Karpas-422 (cell line): ENCODE measurements around the gene HDAC9. TPM values are rescaled to one million over a fixed set of nuclear protein-coding genes. Genes with fewer than 3 reads are reported as not detected.

ENCODE experiments used
- DNase-seq: peaks from one replicate; pipeline ENCODE4 v3.0.0-alpha.2; 2015
- H2AFZ ChIP-seq: fragments of 200-600 bp; sonication (generic); 2 replicates; pipeline ENCODE4 v1.6.1; 2014; ENCODE audit warnings: antibody characterized with exemption, low read length, mixed read lengths
- H3K27ac ChIP-seq: fragments of 200-600 bp; sonication (generic); 2 replicates; pipeline ENCODE4 v1.5.1; 2014; ENCODE audit warnings: mild to moderate bottlenecking, low read length, moderate library complexity
- H3K27me3 ChIP-seq: fragments of 200-600 bp; sonication (generic); 2 replicates; pipeline ENCODE4 v1.6.1; 2014; ENCODE audit warnings: low read length, mixed read lengths
- H3K36me3 ChIP-seq: fragments of 200-600 bp; sonication (generic); 2 replicates; pipeline ENCODE4 v1.6.1; 2014; ENCODE audit warnings: low read length, mixed read lengths; ENCODE audit not compliant: insufficient read depth
- H3K4me1 ChIP-seq: fragments of 200-600 bp; sonication (generic); 2 replicates; pipeline ENCODE4 v1.6.1; 2014; ENCODE audit warnings: mild to moderate bottlenecking, low read length, mixed read lengths
- H3K4me2 ChIP-seq: fragments of 200-600 bp; sonication (generic); 2 replicates; pipeline ENCODE4 v1.6.1; 2014; ENCODE audit warnings: low read length, low read depth, mild to moderate bottlenecking; ENCODE audit not compliant: poor library complexity, severe bottlenecking
- H3K4me3 ChIP-seq: fragments of 200-600 bp; sonication (generic); 2 replicates; pipeline ENCODE4 v1.5.1; 2014; ENCODE audit warnings: mild to moderate bottlenecking, antibody characterized with exemption, low read length, mixed read lengths
- H3K79me2 ChIP-seq: fragments of 200-600 bp; sonication (generic); 2 replicates; pipeline ENCODE4 v1.6.1; 2014; ENCODE audit warnings: mild to moderate bottlenecking, low read length, mixed read lengths
- H3K9ac ChIP-seq: fragments of 200-600 bp; sonication (generic); 2 replicates; pipeline ENCODE4 v1.6.0; 2014; ENCODE audit warnings: low read length
- H3K9me2 ChIP-seq: fragments of 200-600 bp; sonication (generic), shearing (Covaris generic); replicated peaks from 2 replicates; pipeline ENCODE4 v1.6.0; 2014; ENCODE audit warnings: mild to moderate bottlenecking, low read length, moderate library complexity; ENCODE audit not compliant: insufficient read depth
- H3K9me3 ChIP-seq: fragments of 300-700, 200-600 bp; sonication (generic); 2 replicates; pipeline ENCODE4 v1.6.1; 2014; ENCODE audit warnings: low read length, mixed read lengths
- H4K20me1 ChIP-seq: fragments of 200-600 bp; sonication (generic); 2 replicates; pipeline ENCODE4 v1.6.1; 2014; ENCODE audit warnings: mild to moderate bottlenecking, antibody characterized with exemption, low read length, low read depth; ENCODE audit not compliant: insufficient read depth
- total RNA-seq: library from RNA; depleted of rRNA; stranded (reverse); fragments of >200 nt; shearing (Covaris generic); gene quantifications from 2 replicates; pipeline ENCODE4 v1.2.3, GENCODE V29; 2014; ENCODE audit warnings: low replicate concordance

The HDAC9 gene
- total RNA-seq, 1 experiment from 2014 or later, result 5.2 TPM

DNA sequence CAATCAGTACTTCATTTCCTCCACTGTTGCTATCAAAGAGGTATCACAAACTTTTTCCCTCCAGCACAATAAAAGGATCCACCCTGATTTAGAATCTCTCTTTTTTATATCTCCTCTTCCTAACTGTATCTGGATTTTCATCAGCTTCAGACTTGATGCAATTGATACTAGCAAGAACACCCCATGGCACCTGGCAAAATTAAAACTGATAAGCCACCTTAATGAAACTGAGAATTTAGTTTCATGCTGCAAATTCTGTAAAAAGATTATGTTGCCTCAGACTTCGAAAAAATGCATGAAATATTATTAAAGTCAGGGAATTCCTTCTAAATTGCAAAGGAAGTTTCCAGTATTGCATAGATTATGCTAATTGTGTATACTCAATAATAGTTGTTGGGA lies 277.0 kb downstream of the HDAC9 start:
- H3K27me3 ChIP-seq, result no peaks in the 10 kb centered on the region

DNA sequence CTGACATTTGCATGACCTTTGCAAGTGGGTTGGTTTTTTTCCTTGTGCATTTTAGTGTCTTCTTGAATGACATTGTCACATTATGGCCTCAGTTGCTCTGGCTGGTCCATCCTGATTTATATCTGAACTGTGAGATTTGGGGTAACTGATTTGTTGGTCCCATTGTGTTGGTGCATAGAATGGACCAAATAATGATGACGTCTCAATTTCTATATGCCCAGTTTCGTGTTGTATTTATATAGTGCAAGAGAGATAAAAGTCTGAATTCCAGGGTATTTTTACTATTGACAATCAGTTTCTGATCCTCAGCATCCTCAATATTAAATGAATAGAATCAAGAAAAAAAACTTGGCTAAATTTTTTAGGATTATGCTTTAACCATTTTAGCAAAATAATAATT lies 281.8 kb downstream of the HDAC9 start:
- Histone ChIP-seq H3K9ac (no peak overlapping the region), H3K36me3 (no peaks in the 10 kb centered on the region), H3K9me3 (no peaks in the 10 kb centered on the region), H3K4me2 (no peak overlapping the region), H3K27ac (no peak overlapping the region), H3K9me2 (no peaks in the 10 kb centered on the region), H3K79me2 (no peaks in the 10 kb centered on the region), H2AFZ (no peak overlapping the region), H3K27me3 (no peaks in the 10 kb centered on the region), H4K20me1 (no peaks in the 10 kb centered on the region), H3K4me3 (no peak overlapping the region), H3K4me1 (no peaks in the 10 kb centered on the region)
- no peak for DNase-seq

More for the DNA sequence above, 277.0 kb downstream of the HDAC9 start:
- H3K9me3 ChIP-seq, result no peaks in the 10 kb centered on the region
- H3K4me1 ChIP-seq, result no peaks in the 10 kb centered on the region
- no peaks in the 10 kb centered on the region for H3K79me2 ChIP-seq
- no peak overlapping the region for H3K9ac ChIP-seq
- H3K4me2 ChIP-seq, result no peak overlapping the region
- no peaks in the 10 kb centered on the region for H3K9me2 ChIP-seq
- H4K20me1 ChIP-seq, result no peaks in the 10 kb centered on the region
- no peak for DNase-seq
- no peak overlapping the region for H2AFZ ChIP-seq
- no peak overlapping the region for H3K4me3 ChIP-seq
- H3K27ac ChIP-seq, result no peak overlapping the region
- H3K36me3 ChIP-seq, result no peaks in the 10 kb centered on the region

DNA sequence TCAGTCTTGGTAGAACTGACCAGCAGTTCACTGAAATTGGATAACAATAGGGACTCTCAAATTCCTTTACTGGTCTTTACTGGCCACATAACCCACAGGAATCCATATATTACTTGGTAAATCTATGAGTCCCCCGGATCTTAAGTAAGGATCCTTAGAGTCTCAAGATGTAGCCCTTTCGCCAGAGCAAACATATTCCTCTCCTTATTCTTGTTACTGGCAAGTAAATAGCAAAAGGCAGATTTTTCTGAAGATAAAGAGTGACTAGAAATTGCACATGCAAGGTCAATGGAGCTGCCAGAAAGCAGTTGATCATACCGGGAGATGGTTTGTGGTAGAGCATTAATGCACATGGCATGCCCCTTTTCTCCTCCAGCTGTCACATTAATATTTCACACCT lies 283.0 kb downstream of the HDAC9 start:
- no peak for DNase-seq

GRCh38 chr7:18780266-18780665 lies 284.7 kb downstream of the HDAC9 start:
- H3K4me2 ChIP-seq, result no peak overlapping the region
- H3K27me3 ChIP-seq, result no peaks in the 10 kb centered on the region
- H2AFZ ChIP-seq, result no peak overlapping the region
- no peaks in the 10 kb centered on the region for H3K9me3 ChIP-seq
- H3K9me2 ChIP-seq, result no peaks in the 10 kb centered on the region
- H4K20me1 ChIP-seq, result no peaks in the 10 kb centered on the region
- H3K4me1 ChIP-seq, result no peaks in the 10 kb centered on the region
- no peaks in the 10 kb centered on the region for H3K36me3 ChIP-seq
- H3K79me2 ChIP-seq, result no peaks in the 10 kb centered on the region
- H3K4me3 ChIP-seq, result no peak overlapping the region
- no peak overlapping the region for H3K9ac ChIP-seq
- DNase-seq, result no peak
- H3K27ac ChIP-seq, result no peak overlapping the region

More for the DNA sequence above, 283.0 kb downstream of the HDAC9 start:
- no peaks in the 10 kb centered on the region for H4K20me1 ChIP-seq
- H3K79me2 ChIP-seq, result no peaks in the 10 kb centered on the region
- H3K4me1 ChIP-seq, result no peaks in the 10 kb centered on the region
- no peaks in the 10 kb centered on the region for H3K27me3 ChIP-seq
- H3K4me3 ChIP-seq, result no peak overlapping the region
- H3K9ac ChIP-seq, result no peak overlapping the region
- no peak overlapping the region for H2AFZ ChIP-seq
- H3K9me3 ChIP-seq, result no peaks in the 10 kb centered on the region
- no peaks in the 10 kb centered on the region for H3K9me2 ChIP-seq
- H3K27ac ChIP-seq, result no peak overlapping the region
- H3K36me3 ChIP-seq, result no peaks in the 10 kb centered on the region
- no peak overlapping the region for H3K4me2 ChIP-seq

- DNase-seq, result no peak
- H3K9me2 ChIP-seq, result no peaks in the 10 kb centered on the region
- no peak overlapping the region for H3K4me2 ChIP-seq
- no peaks in the 10 kb centered on the region for H3K27me3 ChIP-seq
- no peaks in the 10 kb centered on the region for H3K4me1 ChIP-seq
- no peak overlapping the region for H3K9ac ChIP-seq
- no peaks in the 10 kb centered on the region for H3K79me2 ChIP-seq
- no peaks in the 10 kb centered on the region for H3K9me3 ChIP-seq
- no peak overlapping the region for H2AFZ ChIP-seq
- H3K27ac ChIP-seq, result no peak overlapping the region
- no peak overlapping the region for H3K4me3 ChIP-seq
- no peaks in the 10 kb centered on the region for H3K36me3 ChIP-seq
- H4K20me1 ChIP-seq, result no peaks in the 10 kb centered on the region
Observed at GRCh38 chr7:18780938-18781337, 285.4 kb downstream of the HDAC9 start.

- no peak overlapping the region for H2AFZ ChIP-seq
- no peaks in the 10 kb centered on the region for H3K79me2 ChIP-seq
- H3K9me2 ChIP-seq, result no peaks in the 10 kb centered on the region
- no peaks in the 10 kb centered on the region for H3K27me3 ChIP-seq
- no peak for DNase-seq
- no peak overlapping the region for H3K4me2 ChIP-seq
- no peaks in the 10 kb centered on the region for H3K36me3 ChIP-seq
- H3K9ac ChIP-seq, result no peak overlapping the region
- no peak overlapping the region for H3K4me3 ChIP-seq
- H3K4me1 ChIP-seq, result no peaks in the 10 kb centered on the region
- H3K9me3 ChIP-seq, result no peaks in the 10 kb centered on the region
- no peaks in the 10 kb centered on the region for H4K20me1 ChIP-seq
- no peak overlapping the region for H3K27ac ChIP-seq
Observed at GRCh38 chr7:18786196-18786727, 290.7 kb downstream of the HDAC9 start.

- Histone ChIP-seq H3K36me3 (no peaks in the 10 kb centered on the region), H3K27ac (no peak overlapping the region), H3K9me3 (no peaks in the 10 kb centered on the region), H2AFZ (no peak overlapping the region), H3K4me2 (no peak overlapping the region), H4K20me1 (no peaks in the 10 kb centered on the region), H3K79me2 (no peaks in the 10 kb centered on the region), H3K9me2 (no peaks in the 10 kb centered on the region), H3K4me3 (no peak overlapping the region), H3K9ac (no peak overlapping the region), H3K27me3 (no peaks in the 10 kb centered on the region), H3K4me1 (no peaks in the 10 kb centered on the region)
- DNase-seq, result no peak
Observed at GRCh38 chr7:18786796-18787195, 291.2 kb downstream of the HDAC9 start.

- Histone ChIP-seq H3K9me3 (no peaks in the 10 kb centered on the region), H4K20me1 (no peaks in the 10 kb centered on the region), H3K4me1 (no peaks in the 10 kb centered on the region), H3K27me3 (no peaks in the 10 kb centered on the region), H2AFZ (no peak overlapping the region), H3K36me3 (no peaks in the 10 kb centered on the region), H3K27ac (no peak overlapping the region), H3K9me2 (no peaks in the 10 kb centered on the region), H3K79me2 (no peaks in the 10 kb centered on the region), H3K9ac (no peak overlapping the region), H3K4me3 (no peak overlapping the region), H3K4me2 (no peak overlapping the region)
- DNase-seq, result no peak
Observed at GRCh38 chr7:18788026-18788425, 292.5 kb downstream of the HDAC9 start.
